WERI-Rb-1 (cell line): ENCODE measurements around the gene TMEM175.
A peak's percentile ranks its signal among the peaks of the same experiment; 100 is the strongest.

Experiments
- DNase-seq: peaks from one replicate; pipeline ENCODE4 v3.0.0-alpha.2; 2020
- H3K27ac ChIP-seq: fragments of 250-450 bp; sonication (Bioruptor Pico); 2 replicates; pipeline ENCODE4 v1.5.1; 2020; ENCODE audit warnings: mild to moderate bottlenecking, moderate library complexity
- H3K27me3 ChIP-seq: fragments of 250-450 bp; sonication (Bioruptor Pico); 2 replicates; pipeline ENCODE4 v1.5.1; 2021; ENCODE audit warnings: mild to moderate bottlenecking, low read depth, moderate library complexity; ENCODE audit not compliant: insufficient read depth, severe bottlenecking
- H3K36me3 ChIP-seq: fragments of 250-450 bp; sonication (Bioruptor Pico); 2 replicates; pipeline ENCODE4 v1.5.1; 2020; ENCODE audit warnings: mild to moderate bottlenecking, moderate library complexity
- H3K4me3 ChIP-seq: 2 replicates; pipeline ENCODE4 v1.5.1; 2011; ENCODE audit warnings: low read depth, mild to moderate bottlenecking, control low read depth, low read length
- H3K9me3 ChIP-seq: fragments of 250-450 bp; sonication (Bioruptor Pico); 2 replicates; pipeline ENCODE4 v1.5.1; 2021; ENCODE audit warnings: mild to moderate bottlenecking, moderate library complexity; ENCODE audit not compliant: severe bottlenecking
- TF ChIP-seq, protein P1 (sequence below): IDR thresholded peaks from 2 replicates; pipeline ENCODE4 v1.5.1; 2011; ENCODE audit warnings: low read depth, mild to moderate bottlenecking, control low read depth, inconsistent platforms, low read length

Gene TMEM175

GRCh38 chr4:956531-957230, 24.4 kb downstream of the TMEM175 start:
- no peak overlapping the region for H3K27ac ChIP-seq
- no peaks in the 10 kb centered on the region for H3K27me3 ChIP-seq
- no peak for DNase-seq
- H3K36me3 ChIP-seq, result peaks cover 14% of the 10 kb centered on the region
- TF ChIP-seq, protein P1, sequence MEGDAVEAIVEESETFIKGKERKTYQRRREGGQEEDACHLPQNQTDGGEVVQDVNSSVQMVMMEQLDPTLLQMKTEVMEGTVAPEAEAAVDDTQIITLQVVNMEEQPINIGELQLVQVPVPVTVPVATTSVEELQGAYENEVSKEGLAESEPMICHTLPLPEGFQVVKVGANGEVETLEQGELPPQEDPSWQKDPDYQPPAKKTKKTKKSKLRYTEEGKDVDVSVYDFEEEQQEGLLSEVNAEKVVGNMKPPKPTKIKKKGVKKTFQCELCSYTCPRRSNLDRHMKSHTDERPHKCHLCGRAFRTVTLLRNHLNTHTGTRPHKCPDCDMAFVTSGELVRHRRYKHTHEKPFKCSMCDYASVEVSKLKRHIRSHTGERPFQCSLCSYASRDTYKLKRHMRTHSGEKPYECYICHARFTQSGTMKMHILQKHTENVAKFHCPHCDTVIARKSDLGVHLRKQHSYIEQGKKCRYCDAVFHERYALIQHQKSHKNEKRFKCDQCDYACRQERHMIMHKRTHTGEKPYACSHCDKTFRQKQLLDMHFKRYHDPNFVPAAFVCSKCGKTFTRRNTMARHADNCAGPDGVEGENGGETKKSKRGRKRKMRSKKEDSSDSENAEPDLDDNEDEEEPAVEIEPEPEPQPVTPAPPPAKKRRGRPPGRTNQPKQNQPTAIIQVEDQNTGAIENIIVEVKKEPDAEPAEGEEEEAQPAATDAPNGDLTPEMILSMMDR, result no peak
- no peak overlapping the region for H3K4me3 ChIP-seq
- no peaks in the 10 kb centered on the region for H3K9me3 ChIP-seq

DNA sequence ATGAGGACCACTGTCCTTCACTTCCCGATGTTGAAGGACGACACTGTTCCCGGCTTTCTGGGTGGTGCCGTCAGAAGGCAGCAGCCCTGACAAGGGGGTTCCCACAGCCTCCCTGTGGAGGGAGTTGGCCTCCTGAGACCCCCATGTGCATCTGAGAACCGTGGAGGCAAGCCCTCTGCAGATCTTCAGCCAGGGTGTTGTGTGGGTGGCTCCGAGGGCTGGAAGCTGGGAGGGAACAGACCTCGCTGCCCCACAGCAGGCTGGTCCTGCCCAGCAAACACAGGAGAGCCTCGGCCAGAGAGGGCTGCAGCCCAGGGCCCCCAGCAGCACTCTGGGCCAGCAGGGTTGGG, 24.9 kb downstream of the TMEM175 start:
- no peak overlapping the region for H3K27ac ChIP-seq
- H3K4me3 ChIP-seq, result no peak overlapping the region
- no peaks in the 10 kb centered on the region for H3K9me3 ChIP-seq
- DNase-seq, result no peak
- TF ChIP-seq, protein P1, result no peak
- H3K27me3 ChIP-seq, result no peaks in the 10 kb centered on the region
- peaks cover 16% of the 10 kb centered on the region for H3K36me3 ChIP-seq

DNA sequence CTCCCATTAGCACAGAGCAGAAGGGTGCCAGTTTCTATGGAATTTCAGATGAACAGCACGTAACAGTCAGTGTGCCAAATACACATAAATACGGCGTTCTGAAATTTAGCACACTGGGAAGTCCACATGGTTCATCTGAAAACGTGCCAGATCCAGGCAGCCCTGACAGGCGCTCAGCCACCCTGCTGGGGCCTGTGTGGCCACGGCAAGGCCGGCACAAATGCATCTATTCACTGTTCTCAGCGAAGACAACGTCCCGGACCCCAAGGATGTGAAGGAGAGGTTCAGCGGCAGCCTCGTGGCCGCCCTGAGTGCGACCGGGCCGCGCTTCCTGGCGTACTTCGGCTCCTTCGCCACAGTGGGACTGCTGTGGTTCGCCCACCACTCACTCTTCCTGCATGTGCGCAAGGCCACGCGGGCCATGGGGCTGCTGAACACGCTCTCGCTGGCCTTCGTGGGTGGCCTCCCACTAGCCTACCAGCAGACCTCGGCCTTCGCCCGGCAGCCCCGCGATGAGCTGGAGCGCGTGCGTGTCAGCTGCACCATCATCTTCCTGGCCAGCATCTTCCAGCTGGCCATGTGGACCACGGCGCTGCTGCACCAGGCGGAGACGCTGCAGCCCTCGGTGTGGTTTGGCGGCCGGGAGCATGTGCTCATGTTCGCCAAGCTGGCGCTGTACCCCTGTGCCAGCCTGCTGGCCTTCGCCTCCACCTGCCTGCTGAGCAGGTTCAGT, 25.5 kb downstream of the TMEM175 start:
- peaks cover 16% of the 10 kb centered on the region for H3K36me3 ChIP-seq
- no peak overlapping the region for H3K4me3 ChIP-seq
- DNase-seq, result no peak

GRCh38 chr4:958314-958665, 26.0 kb downstream of the TMEM175 start:
- H3K36me3 ChIP-seq, result peaks cover 13% of the 10 kb centered on the region
- no peaks in the 10 kb centered on the region for H3K9me3 ChIP-seq
- TF ChIP-seq, protein P1, result no peak
- DNase-seq, result no peak
- no peak overlapping the region for H3K27ac ChIP-seq
- no peaks in the 10 kb centered on the region for H3K27me3 ChIP-seq
- no peak overlapping the region for H3K4me3 ChIP-seq

More for the DNA sequence above, 25.5 kb downstream of the TMEM175 start:
- Histone ChIP-seq H3K27ac (no peak overlapping the region), H3K27me3 (no peaks in the 10 kb centered on the region), H3K9me3 (no peaks in the 10 kb centered on the region)
- TF ChIP-seq, protein P1, result no peak

DNA sequence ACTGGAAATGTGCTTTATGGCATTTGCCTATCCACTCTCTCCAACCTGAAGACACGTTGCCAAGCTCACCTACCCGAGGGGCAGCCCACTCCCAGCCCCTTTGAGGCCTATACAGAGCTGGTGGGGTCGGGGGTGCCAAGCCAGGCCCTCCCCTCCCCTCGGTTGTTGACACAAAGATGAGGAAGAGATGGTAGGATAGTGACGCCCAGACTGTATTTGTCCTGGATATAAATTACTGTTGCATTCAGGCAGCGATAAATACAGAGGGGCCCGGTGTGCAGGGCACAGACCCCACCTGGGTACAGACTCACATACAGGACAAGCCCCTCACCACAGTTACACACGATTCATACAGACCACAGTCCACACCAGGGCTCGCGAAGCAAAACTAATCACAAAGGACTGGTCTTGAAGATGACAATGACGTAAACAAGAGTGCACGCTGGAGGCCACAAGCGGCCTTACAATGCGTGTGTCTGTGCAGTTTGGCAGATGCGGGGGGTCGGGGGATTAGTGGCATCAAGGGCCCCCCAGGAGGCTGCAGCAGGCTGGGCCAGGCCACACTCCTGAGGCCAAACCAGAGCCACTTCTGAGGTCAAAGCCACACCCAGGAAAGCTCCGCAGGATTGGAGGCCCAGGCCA, 26.6 kb downstream of the TMEM175 start:
- no peaks in the 10 kb centered on the region for H3K27me3 ChIP-seq
- no peaks in the 10 kb centered on the region for H3K9me3 ChIP-seq
- no peak overlapping the region for H3K4me3 ChIP-seq
- H3K36me3 ChIP-seq, result peaks cover 13% of the 10 kb centered on the region
- peak; percentile 7 for DNase-seq
- H3K27ac ChIP-seq, result no peak overlapping the region
- TF ChIP-seq, protein P1, result no peak
